HG02571 (cell line): ENCODE measurements around the gene PABPC3.

ENCODE experiments used
- ATAC-seq: cut with Tn5 transposase; IDR thresholded peaks from one replicate; pipeline ENCODE4 v1.9.1; 2021; ENCODE audit warnings: mild to moderate bottlenecking, moderate library complexity; ENCODE audit not compliant: unreplicated experiment

The PABPC3 gene

DNA sequence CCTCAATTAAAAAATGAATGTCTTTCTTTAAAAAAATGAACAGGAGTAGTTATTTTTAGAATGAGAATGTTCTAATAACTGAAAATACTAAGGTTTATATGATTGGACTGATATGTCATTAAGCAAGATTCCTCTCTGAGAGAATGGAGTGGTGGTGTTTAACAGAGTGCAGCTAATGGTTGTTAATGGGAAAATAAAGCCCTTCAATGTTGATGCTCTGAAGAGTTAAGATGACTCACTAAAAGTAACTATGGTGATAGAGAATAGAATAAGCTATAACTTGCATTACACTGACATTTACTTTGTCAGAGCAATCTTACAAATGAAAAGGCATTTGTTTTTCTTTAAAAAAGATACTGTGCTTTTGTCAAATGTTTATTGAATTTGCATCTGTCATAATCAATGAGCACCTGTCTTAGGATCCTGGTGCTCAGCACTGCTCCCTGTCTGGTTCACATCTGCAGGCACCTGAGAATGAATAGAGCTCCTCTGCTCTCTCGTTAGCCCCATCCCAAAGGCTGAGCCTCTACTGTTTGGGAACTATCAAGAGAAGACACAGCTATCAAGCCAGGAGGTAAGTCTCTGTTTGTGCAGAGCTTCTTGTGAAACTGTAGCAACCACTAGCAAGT lies 15.1 kb downstream of the PABPC3 start:
- ATAC-seq = no peak

DNA sequence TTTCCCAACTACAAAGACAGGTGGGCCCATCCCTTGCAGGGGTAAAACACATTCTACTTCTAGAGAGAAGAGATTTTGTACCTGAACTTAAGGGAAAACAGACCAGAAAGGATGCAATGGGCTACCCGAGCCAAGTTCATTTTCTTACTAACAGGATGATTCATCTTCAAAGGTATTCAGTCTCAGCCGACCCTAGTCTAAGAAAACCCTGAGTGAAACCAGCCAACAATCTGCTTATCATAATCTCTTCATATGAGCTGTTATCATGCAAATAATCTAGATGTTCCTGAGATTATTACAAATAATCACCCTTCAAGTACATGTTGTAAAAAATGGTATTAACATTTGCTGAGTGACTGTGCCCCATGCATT lies 15.6 kb downstream of the PABPC3 start:
- ATAC-seq = no peak

- no peak for ATAC-seq
Measured at GRCh38 chr13:25112695-25113255, 16.8 kb downstream of the PABPC3 start.

DNA sequence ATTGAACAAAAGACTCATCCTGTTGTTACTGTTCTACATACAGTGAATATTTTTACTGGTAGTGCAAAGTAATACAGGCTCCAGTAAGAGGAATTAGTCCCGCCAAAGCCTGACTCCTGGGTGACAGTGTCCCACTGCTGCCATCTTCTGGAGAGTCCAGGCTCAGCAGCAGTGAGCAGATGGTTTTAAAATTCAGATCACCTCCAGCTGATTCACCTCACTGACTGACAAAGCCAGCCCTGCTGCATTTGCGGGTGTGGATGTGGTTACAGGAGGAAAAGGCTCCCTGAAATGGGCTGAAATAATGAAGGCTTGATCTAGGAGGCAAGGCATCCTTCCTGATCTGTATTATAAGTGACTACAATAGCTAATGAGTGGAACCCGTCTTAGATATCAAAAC lies 18.3 kb downstream of the PABPC3 start:
- ATAC-seq = peak; percentile 56

GRCh38 chr13:25116044-25116443 lies 20.1 kb downstream of the PABPC3 start:
- no peak for ATAC-seq

DNA sequence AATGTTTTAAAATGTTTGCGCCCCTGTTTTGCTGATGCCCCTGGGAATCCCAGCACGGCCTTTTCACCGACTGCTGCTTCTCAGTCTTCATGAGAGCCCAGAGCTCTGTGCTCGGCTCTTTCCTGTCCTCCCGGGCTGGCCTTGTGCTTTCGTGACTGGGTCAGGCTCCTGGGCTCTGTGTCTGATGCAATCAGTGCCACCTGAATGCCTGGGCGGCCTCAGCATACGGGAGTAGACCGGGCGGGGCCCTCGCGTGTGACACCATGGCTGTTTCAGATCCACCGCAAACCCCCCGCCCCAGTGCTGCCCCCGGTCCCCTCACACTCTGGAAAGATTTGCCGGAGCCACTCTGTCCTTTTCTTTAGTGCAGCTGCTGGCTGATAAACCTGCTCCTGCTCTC lies 21.4 kb downstream of the PABPC3 start:
- no peak for ATAC-seq

DNA sequence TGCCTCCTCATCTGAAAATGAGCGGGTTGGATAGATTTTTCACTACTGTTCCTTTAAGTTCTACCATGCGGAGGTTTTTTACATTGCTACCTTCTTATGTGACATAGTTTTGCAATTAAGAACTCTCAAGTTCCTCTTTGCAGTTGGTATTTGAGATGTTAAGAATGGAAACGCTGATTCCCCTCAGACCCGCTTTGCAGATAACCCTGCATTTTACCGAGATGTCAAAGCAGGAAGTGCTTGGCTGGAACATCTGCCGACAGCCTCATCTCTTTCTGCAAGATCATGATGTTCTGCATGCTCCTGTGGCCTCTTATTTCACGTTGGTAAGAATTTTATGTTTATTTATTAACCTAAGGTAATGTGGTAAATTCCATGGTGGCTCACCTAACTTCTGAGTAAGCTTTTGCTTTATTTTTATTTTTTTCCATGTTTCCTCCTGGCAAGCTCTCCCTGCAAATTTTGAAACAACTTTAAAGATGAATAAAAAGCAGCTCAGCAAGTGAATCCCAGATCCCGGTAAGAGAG lies 22.5 kb downstream of the PABPC3 start:
- ATAC-seq = no peak

DNA sequence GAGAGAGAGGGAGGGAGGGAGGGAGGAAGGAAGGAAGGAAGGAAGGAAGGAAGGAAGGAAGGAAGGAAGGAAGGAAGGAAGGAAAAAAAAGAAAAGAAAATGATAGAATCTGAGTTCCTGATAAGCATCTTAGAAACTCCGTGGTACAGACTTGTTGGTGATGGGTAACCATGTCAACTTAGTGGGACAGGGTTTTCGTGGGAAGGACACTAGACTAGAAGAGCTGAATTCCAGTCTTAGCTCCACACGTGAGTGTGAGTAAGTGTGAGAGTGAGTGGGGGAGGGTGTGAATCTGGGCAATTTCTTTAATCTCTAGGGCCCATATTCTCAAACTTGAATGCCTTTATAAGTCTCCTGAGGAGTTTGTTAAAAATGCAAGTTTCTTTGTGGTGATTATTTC lies 35.0 kb downstream of the PABPC3 start:
- no peak for ATAC-seq

- ATAC-seq = no peak
Measured at GRCh38 chr13:25131881-25132420, 36.0 kb downstream of the PABPC3 start.

DNA sequence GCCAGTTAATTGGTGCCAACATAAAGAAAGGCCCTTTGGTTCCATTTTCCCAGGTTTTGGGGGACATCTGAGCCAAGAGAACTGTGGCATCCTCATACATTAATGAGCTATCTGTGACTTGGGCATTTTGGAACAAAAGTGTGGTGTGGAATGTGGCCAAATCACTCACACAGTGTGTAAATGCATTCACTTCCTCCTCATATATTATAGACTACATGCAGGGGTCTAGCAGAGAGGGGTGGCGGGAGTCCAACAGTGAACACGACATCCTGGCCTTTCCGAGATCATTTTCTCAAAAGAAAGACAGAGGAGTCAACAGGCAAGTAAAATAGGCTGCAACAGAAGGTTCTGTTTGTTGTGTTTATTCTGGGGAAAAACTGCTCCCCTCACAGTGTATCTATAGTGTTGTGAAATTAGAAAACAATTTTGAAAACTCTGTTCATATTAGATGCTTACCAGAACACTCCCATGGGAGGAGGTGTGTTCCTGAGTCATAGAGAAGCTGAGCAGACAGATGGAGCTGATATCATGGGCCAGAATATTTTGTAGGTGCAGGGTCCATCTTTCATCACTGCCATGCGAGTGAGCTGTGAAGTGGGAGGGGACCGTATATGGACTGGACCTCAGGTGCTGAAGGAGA lies 36.9 kb downstream of the PABPC3 start:
- no peak for ATAC-seq

DNA sequence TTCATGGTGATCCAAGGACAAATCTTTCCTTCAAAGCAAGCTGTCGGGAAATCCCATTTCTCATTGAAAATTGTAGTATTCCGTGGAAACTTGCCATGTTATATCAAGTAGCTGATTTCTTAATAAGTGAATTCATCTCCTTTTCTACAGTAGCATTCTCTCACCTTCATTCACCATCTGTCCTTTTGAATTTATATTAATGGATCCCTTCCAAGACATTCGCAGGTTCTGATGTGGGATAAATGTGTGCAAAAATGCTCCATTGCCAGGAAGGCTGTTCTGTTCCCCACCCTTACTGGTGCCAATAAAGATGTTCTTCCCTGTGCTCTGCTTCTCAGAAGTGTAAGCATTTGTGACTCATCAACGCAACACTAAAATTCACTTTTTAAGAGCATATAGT lies 40.0 kb downstream of the PABPC3 start:
- no peak for ATAC-seq

DNA sequence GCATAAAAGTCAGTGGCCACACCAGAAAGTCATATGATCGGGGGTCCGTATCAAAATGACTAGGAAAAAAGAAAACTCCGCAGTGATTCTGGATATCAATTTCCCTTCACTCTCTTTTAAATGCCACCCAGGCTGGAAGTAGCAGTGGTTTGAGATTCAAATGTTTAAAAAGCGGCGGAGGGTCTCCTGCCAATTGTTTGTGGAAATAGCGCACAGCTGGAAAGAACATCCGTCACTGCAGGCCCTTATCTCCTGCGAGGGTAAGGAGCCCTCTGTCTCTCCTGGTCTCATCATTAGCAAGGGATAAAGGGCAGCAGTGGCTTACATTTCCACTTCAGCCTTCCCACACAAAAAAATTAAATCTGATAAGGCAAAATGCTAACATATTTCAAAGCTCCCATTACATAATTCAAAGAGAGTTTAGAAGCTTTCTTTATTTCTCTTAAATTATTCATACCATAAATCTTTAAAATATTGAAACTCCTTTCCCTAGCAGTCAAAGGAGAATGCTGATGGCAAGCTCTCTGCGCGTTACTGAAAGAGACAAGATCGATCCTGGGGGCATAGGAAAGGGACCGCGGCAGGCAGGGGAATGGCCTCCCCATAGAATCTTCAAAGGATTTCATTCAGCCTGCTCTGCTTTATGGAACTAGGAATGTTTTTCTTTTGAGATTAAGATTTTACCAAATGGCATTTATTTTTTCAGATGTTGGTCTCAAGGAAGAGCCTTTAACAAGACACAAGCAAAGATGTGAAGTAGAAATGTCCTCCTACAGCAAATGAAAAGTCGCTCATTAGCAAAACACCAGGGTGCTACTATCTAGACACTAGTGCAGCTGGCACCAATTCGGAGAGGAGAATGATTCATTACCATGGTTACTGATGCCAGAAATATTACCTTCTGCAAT lies 41.2 kb downstream of the PABPC3 start:
- no peak for ATAC-seq

DNA sequence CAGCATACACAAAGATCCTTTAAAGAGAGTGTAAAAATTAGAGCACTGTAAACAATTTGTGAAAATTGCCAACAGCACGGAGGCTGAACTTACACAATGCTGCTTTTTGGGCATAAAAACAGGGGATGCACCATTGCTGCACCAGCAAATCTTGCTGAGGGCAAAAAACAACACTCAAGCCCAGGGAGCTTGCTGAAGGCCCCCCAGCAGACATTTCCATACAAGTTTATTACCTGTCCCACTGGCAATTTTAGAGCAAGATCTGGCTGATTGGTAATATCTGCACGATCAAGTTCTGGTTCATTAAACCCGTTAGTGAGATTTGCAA lies 41.8 kb downstream of the PABPC3 start:
- ATAC-seq = no peak

DNA sequence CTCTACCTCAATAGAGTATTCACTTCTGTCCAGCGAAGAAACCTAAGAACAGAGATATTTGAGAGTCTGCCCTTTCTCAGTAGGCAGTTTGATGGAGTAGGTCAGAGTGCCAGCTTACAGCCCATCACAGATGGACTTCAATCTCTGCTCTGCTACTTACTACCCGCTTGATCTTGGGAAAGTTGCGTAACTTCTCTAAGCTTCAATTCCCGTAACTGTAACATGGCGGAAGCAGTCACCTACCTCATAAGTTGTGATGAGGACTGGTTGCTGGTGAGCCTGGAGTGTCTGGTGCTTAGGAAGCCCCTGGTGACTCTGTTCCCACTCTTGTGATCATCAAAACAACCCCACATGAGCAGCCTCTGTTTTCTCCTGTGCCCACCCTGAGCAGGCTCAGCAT lies 45.1 kb downstream of the PABPC3 start:
- ATAC-seq = no peak

- no peak for ATAC-seq
Measured at GRCh38 chr13:25143706-25144105, 47.8 kb downstream of the PABPC3 start.

DNA sequence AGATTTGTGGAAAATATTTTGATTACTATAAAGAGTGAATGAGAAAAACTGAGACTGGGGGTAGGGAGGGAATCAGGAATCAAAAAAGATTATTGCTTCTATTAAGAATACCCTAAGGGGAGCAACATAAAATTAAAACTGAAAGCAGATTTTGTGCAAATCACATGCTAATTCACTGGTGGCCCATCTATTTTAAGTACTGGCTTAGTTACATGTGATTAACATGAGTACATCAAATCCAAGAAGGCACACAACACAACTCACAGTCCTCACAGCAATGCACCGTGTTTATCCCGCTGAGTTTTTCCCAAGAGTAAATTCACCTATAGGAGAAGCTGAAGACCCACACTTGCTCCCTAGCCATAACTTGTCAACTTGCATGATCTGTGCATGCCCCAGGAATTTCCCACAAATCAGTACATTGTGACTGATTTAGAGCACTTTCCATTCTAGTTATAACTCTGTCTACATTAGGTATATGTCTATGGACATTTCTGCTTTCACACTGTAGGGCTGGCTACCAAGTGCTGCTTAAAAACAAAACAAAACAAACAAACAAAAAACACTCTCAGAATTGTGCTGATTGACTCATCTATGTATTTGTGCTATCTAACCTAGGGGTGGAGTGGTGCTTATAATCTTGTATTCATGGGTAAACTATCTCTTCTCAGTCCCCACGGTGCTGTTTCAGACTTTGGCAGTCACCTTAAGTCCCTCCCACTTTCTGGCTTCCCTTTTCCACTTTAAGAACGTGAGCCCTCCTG lies 51.9 kb downstream of the PABPC3 start:
- ATAC-seq = peak; percentile 72

DNA sequence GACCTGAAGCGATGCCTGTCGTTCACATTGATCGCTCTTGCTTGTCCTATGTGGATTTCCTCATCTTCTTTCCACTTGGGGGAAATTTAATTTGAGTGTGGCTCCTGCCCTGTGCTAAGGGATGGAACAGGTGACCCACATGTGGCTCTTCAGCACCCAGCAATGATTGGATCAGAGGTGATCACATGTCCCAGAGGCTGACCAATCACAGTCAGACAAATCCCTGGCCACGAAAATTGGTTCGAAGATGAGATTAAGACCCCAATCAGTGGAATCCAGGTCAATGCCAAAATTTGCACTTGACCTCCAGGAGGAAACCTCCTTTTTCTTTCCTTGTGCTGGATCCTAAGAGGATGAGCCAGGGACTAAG lies 52.5 kb downstream of the PABPC3 start:
- ATAC-seq = no peak
